Right lung (tissue), 5 donors: ENCODE results near the gene RBP5. TPM values are rescaled to one million over a fixed set of nuclear protein-coding genes. Genes with fewer than 3 reads are reported as not detected.

Source experiments
- DNase-seq, 2 donors: peaks; one replicate each; pipeline ENCODE4 v3.0.0-alpha.2; 2013
- polyA plus RNA-seq, 5 donors: library from polyadenylated mRNA; unstranded; fragments of 120-200 nt; gene quantifications; one replicate each; pipeline versions ENCODE4 v1.2.1 to v1.2.3, GENCODE V29; 2013; ENCODE audit warnings: inconsistent platforms in 1 of 5, low replicate concordance in 1 of 5; ENCODE audit not compliant: insufficient read length in 5 of 5, insufficient read depth in 1 of 5

RBP5 gene
- polyA plus RNA-seq, 5 donors, result 11.8 to 25.2 (median 20.1) TPM

DNA sequence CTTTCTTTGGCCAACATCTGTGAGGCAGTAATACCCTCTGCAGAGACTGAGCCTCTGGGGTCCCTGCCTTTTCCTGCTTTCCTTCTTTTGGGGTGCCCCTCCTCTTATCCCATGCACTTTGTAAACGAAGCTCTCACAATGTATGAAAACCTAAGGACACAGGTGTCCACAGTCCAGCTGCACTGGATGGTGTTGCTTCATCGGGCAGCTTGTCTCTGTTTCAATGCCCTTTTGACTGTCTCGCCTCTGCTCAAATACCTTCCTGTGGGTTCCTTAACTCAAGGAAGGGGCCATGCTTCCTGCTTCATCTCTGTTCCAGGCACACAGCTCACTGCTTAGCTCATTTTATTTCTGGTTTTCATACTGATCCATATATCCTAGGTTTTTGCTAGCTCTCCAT lies 26.1 kb downstream of the RBP5 start:
- DNase-seq, result no peak

DNA sequence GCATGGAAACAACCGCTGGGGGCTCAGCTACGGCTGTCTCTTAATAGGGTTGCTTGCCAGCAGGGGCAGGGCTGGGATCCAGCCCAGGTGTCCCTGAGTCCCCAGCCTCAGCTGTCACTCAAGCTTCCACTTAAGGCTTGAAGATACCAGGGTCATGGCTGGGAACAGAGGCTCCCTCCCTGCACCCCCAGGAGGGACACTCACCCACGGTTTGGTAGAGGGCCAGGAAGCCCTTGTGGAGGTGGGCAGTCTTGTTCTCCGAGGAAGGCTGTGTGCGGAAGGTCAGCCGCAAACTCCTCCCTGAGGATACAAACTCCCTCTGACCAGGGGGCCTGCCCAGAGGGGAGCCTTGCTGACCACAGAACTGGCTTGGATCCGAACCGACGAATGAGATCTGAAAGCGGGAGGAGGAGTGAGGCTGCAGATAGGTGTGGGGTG lies 27.0 kb downstream of the RBP5 start:
- no peak for DNase-seq

DNA sequence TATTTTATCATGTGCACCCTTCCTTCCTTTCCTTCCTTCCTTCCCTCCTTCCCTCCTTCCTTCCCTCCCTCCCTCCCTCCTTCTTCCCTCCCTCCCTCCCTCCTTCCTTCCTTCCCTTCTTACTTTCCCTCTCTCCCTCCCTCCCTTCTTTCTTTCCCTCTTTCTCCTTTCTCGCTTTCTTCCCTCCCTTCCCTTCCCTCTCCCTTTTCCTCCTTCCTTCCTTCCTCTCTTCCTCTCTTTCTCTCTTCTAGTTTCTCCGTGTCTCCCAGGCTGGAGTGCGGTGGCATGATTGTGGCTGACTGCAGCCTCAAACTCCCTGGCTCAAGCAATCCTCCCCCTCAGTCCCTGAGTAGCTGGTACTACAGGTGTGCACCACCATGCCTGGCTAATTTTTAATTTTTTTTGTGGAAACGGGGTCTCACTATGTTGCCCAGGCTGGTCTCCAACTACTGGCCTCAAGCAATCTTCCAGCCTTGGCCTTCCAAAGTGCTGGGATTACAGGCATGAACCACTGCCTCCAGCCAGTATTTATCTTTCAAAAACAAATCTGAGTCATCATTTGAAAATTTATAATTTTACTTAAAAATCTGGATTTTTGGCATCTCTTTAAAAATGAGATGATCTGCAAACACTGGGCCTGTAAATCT lies 27.5 kb downstream of the RBP5 start:
- DNase-seq, result no peak

DNA sequence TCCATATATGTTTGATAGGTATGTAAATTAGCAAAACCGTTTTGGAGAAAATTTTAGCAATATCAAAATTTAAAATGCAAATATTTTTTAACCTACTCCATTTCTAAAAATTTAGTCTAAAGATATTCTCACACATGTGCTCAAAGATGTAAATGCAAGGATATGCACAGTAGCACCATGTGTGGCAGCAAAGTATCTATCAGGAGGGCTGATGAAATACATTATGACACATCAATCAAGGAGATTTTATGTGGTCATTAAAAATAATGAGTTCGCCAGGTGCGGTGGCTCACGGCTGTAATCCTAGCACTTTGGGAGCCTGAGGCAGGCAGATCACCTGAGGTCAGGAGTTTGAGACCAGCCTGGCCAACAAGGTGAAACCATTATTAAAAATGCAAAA lies 28.4 kb downstream of the RBP5 start:
- no peak for DNase-seq

DNA sequence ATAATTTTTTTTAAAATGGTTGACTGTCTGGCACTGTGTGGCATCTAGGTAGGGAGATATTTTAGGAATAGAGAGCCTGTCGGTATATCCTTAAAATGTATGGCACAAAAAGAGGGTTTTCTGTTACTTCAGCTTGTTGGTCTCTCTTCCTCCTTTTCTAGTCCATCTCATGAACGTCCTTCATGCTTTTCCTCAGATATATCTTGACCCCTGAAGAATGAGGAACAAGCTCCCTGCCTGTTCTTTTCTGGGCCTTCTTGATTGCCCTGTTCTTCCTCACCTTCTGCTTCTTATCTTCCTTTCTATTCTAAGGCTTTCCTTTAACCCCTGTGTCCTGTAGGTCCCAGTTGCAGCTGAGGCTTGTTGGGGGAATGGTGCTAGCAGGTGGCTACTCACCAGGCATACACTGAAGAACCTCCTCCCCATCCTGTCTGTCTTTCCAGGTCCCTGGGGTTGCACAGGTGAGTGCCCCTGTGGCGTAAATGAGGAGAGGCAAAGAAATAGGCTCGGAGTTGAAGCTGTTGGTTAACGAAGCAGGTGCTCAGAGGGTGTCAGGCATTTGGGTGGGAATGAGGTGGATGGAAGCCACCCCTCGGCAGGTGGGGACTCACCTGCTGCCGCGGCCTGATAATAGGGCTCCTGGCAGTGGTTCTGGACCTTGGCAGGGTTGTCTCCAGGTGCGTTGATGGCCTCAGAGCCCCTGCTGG lies 29.2 kb downstream of the RBP5 start:
- DNase-seq, result no peak

DNA sequence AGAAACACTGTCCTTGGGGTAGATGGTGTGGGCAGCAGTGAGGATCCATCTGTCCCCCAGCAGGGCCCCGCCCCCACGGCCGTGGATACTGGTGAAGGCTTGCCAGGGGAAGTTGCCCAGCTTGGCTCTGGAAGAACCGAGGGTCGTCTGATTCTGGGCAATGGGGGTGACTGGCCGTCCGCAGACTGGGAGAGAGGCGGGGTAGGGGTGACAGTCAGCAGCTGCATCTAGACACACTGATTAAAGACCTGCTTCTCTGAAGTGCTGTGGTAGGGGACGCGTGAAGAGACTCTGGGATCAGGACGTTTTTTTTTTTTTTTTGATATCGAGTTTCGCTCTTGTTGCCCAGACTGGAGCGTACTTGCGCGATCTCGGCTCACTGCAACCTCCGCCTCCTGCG lies 31.7 kb downstream of the RBP5 start:
- no peak for DNase-seq

DNA sequence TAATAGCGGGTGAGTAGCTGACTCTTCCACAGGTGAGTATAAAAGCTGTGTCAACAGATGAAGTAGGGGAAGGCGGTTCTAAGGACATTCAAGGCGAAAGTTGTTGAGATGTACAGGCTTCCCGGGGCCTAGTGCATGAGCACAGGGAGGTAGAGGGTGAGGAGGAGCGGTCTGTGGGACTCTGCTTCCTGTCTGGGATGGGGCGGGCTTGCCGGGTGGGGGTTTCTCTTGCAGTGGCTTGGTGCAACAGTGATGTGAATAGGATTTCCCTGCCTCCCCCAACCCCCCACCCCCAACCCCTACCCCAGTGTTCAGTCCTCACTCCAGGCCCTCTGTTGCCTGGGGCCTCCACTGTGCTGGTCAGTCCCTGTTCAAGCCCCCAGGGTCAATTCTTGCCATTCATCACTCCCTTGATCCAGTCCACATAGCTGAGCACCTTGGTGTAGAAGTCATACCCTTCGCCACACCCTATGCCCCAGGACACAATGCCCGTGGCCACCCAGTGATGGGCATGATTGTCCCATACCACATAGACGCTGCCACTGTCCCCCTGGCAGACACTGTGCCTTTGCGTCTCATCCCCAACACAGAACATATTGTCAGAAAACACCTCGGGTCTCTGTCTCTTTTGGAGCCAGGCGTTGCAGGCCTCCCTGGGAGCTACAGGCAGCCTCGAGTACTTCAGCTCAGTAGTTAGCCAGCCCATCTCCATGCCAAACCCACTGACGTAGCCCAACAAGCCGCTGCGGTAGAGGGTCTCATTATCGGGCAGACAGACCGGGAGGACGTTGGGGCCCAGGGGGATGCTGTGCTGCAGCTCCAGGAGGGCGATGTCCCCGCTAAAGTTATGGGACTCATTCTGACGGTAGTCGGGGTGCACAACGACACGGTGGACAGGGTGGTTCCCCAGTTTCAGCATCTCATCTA lies 32.4 kb downstream of the RBP5 start:
- no peak for DNase-seq

DNA sequence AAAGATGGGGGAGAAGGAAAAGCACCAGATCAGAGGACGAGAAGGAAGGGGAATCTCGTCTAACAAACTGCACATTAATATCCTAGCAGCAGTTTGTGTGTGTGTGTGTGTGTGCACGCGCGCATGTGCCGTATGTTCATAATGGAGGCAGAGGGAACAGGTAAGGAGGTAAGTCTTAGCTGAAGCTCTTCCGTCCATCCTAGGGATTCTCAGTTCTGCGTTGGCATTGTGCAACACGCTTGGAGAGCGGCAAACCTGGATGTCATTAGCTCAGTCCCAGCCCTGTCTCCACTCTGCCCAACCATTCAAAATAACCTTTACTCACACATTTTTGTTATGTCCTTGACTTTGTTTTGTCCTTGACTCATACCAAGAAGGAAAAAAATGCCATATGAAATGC lies 34.8 kb downstream of the RBP5 start:
- DNase-seq, result no peak

DNA sequence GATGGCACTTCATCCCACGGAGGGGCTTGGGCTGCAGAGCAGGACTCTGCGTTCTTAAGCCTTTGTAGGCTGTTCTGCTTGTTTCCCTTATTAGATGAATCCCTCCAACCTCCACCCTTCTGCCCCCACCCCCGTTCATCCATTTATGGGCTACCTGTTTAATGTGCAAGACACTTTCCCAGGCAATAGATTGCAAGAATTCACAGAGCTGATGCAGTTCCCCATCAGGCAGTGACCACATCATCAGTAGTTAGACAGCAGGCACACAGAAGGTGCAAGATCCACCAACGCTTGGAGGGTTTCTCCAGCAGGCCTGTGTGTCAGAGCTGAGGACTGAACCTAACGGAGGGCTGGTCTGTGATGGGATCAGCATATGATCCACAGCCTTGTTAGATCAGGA lies 35.2 kb downstream of the RBP5 start:
- DNase-seq, result no peak

DNA sequence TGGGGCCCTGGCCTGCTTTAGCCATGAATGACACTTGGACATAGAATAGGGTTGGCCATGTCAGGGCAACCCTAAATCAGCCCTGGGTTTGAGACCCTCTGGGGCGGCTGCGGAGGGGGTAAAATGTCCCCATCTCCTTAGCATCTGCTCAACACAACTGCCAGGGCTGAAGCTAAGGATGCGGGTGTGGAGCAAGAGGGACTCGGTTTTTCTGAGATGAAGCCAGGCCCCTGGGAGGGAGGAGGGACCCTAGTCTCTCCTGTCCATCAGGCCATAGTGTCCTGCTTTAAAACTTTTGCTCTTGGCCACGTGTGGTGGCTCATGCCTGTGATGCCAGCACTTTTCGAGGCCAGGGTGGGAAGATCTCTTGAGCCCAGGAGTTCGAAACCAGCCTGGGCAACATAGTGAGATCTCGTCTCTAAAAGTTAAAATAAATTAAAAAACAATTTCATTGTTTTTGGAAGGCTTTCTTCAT lies 35.7 kb downstream of the RBP5 start:
- no peak for DNase-seq

DNA sequence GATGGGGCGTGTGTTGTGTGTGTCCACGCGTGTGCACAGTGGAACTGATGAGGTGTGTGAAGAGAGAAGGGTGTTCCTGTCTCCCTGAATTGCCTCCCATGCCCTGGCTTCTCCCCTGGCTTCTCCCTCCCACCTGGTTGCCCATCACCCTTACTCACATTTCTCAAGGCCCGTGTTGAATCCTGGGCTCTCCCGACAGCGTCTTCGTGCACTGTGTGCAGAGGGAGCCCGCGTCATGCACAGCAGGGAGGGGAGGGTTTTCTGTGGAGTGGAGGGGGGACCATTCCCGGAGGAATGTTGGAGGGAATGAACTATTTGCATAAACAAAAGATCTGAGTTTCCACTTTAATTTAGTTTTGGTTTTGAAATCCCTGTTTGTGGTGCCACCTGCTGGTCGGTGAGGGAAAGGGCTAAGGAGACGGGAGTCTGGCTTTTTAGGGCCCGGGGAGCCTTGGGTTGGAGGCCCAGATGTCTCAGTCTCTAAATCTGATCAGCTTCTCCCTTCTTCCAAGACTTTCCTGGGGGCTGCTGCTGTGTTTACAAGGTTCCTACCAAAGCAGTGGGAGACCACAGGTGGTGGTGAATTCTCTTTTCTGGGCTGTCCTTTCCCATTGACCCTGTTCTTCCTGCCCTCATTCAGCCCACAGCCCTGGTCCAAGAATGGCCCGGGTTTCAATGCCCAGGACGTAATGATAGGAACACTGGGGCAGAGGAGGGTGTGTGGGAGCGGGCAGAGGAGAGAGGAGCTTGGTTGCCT lies 36.3 kb downstream of the RBP5 start, which contains the start of gene C1R:
Gene C1R, minus strand, starts transcription at position 217 of the 757 bp plus-strand sequence. Its CDS starts 57 bp downstream, at position 160.
- peak; percentile 76 to 86 for DNase-seq

DNA sequence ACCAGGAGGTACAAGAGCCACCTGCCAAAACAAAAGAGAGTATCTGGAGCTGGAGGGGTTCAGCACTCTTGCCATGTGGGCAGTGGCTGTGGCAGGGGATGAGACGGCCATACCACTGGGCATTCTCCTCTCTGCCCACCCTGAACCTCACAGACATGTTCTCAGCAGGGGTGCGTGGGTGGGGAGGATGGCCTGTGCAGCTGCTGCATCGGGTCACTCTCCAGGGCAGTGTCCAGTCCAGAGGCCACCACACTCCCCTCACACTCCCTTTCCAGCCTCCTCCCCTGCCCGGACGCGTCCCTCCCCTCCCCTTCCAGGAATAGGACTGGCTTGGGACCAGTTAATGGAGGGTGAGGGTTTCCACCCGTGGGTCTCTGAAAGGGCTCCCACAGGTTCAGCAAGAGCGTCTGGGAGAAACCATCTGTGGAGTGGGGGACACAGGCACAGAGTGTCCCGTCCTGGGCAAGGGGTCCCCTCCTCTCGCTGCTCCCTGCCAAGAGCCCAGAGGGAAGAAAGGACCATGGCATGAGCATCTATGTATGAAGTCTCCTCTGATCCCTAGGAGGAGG lies 36.9 kb downstream of the RBP5 start:
- no peak for DNase-seq

DNA sequence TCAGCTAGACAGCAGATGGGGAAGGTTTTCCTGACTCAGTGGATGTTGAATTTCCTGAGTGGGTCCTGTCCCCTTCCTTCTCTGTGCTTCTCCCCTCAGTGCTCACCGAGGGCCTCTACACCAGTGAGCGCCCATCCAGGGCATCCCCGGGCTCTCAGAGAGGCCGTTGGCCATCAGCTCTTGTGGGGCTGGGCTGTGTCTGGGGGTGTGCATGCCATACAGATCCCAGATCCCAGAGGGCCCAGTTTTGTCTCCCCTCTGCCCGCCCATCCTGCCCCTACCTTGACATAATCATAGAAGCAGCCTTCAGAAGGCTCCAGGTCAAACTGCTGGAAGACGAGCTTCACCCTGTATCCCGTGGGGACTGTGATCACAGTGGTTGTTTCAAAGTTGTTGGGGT lies 37.5 kb downstream of the RBP5 start:
- DNase-seq, result no peak

DNA sequence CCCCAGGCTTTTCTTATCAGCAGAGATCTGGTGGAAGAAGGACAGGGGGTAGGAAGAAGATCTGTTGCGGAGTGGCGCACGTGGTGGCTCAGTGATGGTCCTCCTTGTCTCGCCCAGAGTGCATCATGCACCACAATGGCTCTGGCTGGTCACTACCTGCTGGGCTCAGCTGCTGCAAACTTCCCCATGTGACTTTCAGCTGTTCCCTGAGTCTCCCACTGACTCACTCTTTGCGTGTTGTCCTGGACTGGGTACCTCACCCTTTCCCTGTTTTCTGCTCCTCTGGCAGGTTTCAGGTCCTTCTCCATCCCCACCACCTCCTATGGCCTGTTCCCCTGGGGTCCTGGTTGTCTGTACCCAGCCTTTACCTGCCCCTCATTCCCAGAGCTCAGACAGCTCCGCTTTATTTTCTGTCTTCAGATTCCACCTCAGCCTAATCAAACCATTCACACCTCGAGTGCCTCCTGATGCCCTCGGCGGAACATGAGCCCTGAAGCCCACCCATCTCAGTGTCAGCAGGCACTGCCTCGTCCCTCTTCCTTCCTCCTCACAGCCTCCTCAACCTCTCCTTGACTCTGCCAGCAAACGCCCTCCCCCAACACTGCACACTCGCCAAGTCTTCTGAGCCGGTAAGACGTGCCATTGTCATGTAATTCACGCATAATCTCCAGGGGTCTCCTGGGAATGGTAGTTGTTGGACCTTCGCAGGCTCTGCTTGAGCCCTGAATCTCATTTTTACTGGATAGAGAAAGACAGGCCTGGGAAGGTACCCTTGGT lies 38.3 kb downstream of the RBP5 start:
- DNase-seq, result no peak

DNA sequence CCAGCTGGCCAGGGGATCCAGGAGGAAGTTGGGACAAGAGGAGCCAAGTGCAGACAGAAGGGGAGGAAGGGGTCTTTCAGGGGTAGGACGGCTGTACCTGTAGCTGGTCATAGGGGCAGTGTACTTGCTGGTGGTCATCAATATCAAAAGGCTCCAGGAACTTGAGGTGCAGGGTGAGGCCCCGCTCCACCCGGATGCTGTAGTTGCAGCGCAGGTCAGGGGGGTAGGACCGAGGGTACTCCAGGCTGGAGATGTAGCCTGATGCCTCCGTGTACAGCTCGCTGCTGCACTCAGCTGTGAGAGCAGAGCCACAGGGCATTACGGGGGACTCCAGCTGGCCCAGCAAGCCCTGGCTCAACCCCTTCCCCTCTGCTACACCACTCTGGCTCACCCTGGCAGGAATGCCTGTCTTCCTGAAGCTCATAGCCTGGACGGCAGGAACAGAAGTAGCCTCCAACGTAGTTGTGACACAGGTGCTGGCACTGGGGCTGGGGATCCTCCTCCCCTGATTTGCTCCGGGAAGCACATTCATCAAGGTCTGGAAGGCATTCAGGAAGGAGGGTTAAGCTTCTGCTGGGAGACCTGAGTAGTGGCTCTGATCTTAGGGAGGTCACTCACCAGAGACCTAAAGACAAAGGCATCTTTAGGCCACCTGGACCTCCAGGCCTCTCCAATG lies 39.4 kb downstream of the RBP5 start:
- no peak for DNase-seq

DNA sequence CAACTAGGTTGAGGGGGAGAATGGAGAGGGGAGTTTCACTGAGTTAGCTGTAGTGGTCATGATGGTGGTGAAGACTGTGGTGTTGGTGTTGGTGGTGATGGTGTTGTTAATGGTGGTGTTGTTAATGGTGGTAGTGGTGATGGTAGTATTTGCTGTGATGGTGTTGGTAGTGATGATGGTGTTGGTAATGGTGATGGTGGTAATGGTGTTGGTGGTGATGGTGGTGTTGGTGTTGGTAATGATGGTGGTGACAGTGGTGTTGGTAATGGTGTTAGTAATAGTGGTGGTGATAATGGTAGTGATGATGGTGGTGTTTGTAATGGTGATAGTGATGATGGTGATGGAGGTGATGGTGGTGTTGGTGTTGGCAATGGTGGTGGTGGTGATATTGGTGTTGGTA lies 45.6 kb downstream of the RBP5 start:
- DNase-seq, result no peak

DNA sequence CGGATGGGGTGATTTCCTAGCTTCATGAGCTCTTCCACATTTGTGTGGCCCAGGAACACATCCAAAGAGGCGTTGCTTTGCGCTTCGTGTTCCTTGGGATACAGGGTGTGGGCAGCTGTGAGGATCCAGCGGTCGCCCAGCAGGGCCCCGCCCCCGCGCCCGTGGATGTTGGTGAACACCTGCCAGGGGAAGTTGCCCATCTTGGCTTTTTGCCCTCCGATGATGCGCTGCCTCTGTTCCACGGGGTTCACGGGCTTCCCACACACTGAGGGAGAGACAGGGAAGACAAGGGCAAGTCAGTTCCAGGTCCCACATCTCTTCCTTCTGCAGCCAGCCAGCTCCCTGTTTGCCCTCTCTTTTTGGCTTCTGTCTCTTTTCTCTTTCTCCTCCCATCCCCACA lies 47.7 kb downstream of the RBP5 start:
- DNase-seq, result no peak

DNA sequence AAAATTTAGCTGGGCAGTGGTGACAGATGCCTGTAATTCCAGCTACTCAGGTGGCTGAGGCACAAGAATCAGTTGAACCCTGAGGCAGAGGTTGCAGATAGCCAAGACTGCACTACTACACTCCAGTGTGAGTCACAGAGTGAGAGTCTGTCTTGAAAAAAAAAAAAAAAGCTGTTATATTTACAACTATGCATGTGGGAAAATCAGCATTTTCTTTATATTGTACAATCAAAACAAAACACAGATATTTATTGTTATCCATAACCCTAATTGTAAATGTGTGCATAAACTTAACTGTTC lies 48.9 kb downstream of the RBP5 start:
- DNase-seq, result no peak

DNA sequence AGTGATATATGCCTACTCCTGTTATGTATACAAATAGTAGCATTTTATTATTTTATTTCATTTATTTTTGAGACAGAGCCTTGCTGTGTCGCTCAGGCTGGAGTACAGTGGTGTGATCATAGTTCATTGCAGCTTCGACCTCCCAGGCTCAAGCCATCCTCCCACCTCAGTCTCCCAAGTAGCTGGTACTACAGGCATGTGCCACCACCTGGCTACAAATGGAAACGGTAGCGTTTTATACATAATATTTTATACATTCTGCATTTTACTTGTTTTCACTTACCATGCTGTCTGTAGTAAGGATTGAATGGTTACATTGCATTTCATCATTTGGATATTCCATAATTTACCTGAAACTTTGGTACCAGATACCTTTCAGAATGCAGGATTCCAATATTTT lies 50.5 kb downstream of the RBP5 start:
- DNase-seq, result no peak

DNA sequence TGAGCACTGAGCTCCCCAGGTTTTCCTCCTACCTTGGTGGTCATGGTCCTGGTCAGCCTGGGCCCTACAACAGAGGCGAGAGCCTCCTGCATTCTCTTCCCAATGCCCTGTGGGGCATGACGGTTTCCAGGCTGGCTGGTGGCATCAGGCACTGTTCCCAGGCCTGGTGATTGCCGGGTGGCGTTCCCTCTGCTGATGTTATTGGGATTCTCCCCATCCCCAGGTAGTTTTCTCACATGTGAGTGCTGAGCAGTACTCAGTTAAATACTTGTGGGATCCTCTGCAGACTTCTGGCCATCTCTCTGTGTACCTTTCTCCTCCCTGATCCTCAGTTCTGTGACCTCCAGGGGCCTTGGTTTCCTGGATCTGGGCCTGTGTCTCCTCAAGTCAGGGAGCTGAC lies 52.2 kb downstream of the RBP5 start:
- no peak for DNase-seq
